ENCODE results near the gene ENTREP1. TPM values are rescaled to one million over a fixed set of nuclear protein-coding genes. Genes with fewer than 3 reads are reported as not detected.

Gene ENTREP1
- total RNA-seq, 1 donor from 2014 or later = 1.0 TPM

Other genes with a start within 250 kb of the ENTREP1 start
- gene TJP2, start 150.9 kb upstream of the ENTREP1 start, total RNA-seq (ENCODE audit: unreplicated experiment) = 6.0 TPM